ENCODE data around the gene CARD19. TPM values are rescaled to one million over a fixed set of nuclear protein-coding genes. Genes with fewer than 3 reads are reported as not detected.

The CARD19 gene
- total RNA-seq, 4 donors from 2014 or later, result 23.7 to 71.4 (median 40.9) TPM

DNA sequence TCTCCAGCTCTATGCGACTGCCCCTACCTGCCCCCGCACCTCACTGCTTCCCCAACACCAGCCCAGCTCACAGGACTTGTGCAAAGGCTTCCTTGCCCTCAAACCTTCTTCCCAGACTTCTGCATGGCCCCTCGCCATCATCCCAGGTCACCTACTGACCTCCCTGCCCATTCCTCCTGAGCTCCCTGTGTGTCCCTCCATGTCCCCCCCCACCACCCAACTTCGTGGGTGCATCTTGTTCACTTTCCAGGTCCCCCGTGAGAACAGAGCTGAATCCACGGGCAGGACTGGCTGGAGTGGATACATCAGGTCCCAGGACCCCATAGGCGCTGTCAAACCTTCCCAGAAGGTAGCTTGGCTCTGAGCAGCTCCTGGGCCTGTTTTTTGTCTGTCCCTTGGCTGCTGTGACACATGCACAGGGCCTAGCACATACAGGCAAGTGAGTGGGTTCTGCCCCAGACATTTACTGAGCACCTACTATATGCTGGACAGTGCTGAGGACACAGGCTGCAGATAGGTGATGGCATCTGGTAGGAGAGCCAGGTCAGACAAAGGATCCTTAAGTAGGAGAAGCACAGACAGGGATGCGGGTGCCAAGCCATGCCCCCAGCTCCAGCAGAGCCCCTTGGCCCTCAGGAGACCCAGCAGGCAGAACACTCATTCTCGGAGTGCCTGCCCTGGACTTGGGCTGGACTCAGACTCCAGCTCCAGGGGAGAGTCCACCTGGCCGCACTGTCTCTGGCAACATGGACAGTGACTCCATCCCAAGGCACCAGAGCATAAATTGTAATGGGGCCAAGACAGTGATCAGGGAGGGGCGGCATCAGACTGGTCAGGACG is 23.1 kb downstream of the CARD19 start:
- DNase-seq, result peak; percentile 18 to 25
- Histone ChIP-seq H3K9me3 (no peaks in the 10 kb centered on the region), H3K27me3 (no peaks in the 10 kb centered on the region), H3K36me3 (no peaks in the 10 kb centered on the region), H3K4me1 (peaks cover 0 to 10% of the 10 kb centered on the region in 2 donors), H3K27ac (peak overlapping the region; percentile 54 to 79), H3K4me3 (no peak overlapping the region)
- TF ChIP-seq CTCF (IDR thresholded peaks at IDR 0.05) (no peak), POLR2A (IDR thresholded peaks at IDR 0.05) (no peak)
- intact Hi-C loops (cut with DNase I; ENCODE audit: low total_unique reads), result no loop called here

DNA sequence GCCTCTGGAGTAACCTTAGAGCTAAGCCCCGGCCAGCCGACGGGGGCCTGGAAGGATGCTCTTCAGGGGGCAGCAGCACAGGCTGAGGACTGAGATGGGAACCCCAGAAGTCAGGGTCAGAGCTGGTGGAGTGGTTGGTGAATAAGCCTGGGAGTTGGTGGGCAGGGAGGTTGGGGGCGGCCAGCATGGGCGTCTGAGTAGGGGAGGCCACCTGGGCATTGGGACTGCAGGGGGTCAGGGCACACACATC is 23.6 kb downstream of the CARD19 start:
- no peak for DNase-seq
- no peak overlapping the region for H3K4me3 ChIP-seq
- peaks cover 0 to 10% of the 10 kb centered on the region in 2 donors for H3K4me1 ChIP-seq
- peak overlapping the region; percentile 54 to 79 for H3K27ac ChIP-seq
- H3K36me3 ChIP-seq, result no peaks in the 10 kb centered on the region
- no peaks in the 10 kb centered on the region for H3K27me3 ChIP-seq
- TF ChIP-seq CTCF (IDR thresholded peaks at IDR 0.05) (no peak), POLR2A (IDR thresholded peaks at IDR 0.05) (no peak)
- intact Hi-C loops (cut with DNase I; ENCODE audit: low total_unique reads), result no loop called here
- no peaks in the 10 kb centered on the region for H3K9me3 ChIP-seq

GRCh38 chr9:93119953-93120845 is 24.2 kb downstream of the CARD19 start:
- Histone ChIP-seq H3K4me1 (peaks cover 0 to 10% of the 10 kb centered on the region in 2 donors), H3K9me3 (no peaks in the 10 kb centered on the region), H3K27me3 (no peaks in the 10 kb centered on the region), H3K4me3 (no peak overlapping the region), H3K36me3 (no peaks in the 10 kb centered on the region), H3K27ac (peak overlapping the region; percentile 54 to 79)
- peak; percentile 91 to 94 for DNase-seq
- TF ChIP-seq POLR2A (IDR thresholded peaks at IDR 0.05) (peak in 1 of 2 donors; percentile 22), CTCF (IDR thresholded peaks at IDR 0.05) (peak; percentile 26 to 76 (median 53))
- intact Hi-C loops (cut with DNase I; ENCODE audit: low total_unique reads), result no loop called here

- DNase-seq, result peak; percentile 17 to 21
- Histone ChIP-seq H3K4me1 (peaks cover 0 to 10% of the 10 kb centered on the region in 2 donors), H3K4me3 (no peak overlapping the region), H3K36me3 (no peaks in the 10 kb centered on the region), H3K27me3 (no peaks in the 10 kb centered on the region), H3K27ac (peak overlapping the region in 1 of 2 donors; percentile 79), H3K9me3 (no peaks in the 10 kb centered on the region)
- intact Hi-C loops (cut with DNase I; ENCODE audit: low total_unique reads), result no loop called here
- no peak for TF ChIP-seq CTCF (IDR thresholded peaks at IDR 0.05)
Observed at GRCh38 chr9:93120846-93121315, 24.9 kb downstream of the CARD19 start.
